HL-60 (cell line): ENCODE results near the gene LARP4B.

ENCODE experiments used
- DNase-seq, 2 experiments: peaks; one replicate each; pipeline ENCODE4 v3.0.0-alpha.2; 2010 to 2020; ENCODE audit warnings: low read depth in 1 of 2, low spot score in 1 of 2
- H3K27ac ChIP-seq: fragments of 250-450 bp; sonication (Bioruptor Pico); replicated peaks from 2 replicates; pipeline ENCODE4 v1.5.1; 2020; ENCODE audit warnings: mild to moderate bottlenecking, moderate library complexity
- H3K27me3 ChIP-seq: fragments of 250-450 bp; sonication (Bioruptor Pico); 2 replicates; pipeline ENCODE4 v1.5.1; 2021; ENCODE audit warnings: mild to moderate bottlenecking, moderate library complexity; ENCODE audit not compliant: insufficient read depth, poor library complexity, severe bottlenecking
- H3K4me3 ChIP-seq: replicated peaks from 2 replicates; pipeline ENCODE4 v1.5.1; 2011; ENCODE audit warnings: mild to moderate bottlenecking, control low read depth, low read length; ENCODE audit not compliant: insufficient read depth
- CTCF ChIP-seq: IDR thresholded peaks from one replicate; pipeline ENCODE4 v1.5.1; 2011; ENCODE audit warnings: low read length, control low read depth, inconsistent platforms; ENCODE audit not compliant: insufficient read depth
- GABPA ChIP-seq: IDR thresholded peaks from 2 replicates; pipeline ENCODE4 v1.6.1; 2012; ENCODE audit warnings: low read depth
- POLR2AphosphoS5 ChIP-seq: IDR thresholded peaks from 2 replicates; pipeline ENCODE4 v1.6.1; 2012; ENCODE audit warnings: low read depth
- SPI1 ChIP-seq: IDR thresholded peaks from 2 replicates; pipeline ENCODE4 v1.6.1; 2012; ENCODE audit warnings: low read depth, mild to moderate bottlenecking, borderline replicate concordance
- TF ChIP-seq, protein P1 (sequence below): IDR thresholded peaks from 2 replicates; pipeline ENCODE4 v1.6.1; 2012; ENCODE audit warnings: low read depth; ENCODE audit not compliant: insufficient replicate concordance

The LARP4B gene

DNA sequence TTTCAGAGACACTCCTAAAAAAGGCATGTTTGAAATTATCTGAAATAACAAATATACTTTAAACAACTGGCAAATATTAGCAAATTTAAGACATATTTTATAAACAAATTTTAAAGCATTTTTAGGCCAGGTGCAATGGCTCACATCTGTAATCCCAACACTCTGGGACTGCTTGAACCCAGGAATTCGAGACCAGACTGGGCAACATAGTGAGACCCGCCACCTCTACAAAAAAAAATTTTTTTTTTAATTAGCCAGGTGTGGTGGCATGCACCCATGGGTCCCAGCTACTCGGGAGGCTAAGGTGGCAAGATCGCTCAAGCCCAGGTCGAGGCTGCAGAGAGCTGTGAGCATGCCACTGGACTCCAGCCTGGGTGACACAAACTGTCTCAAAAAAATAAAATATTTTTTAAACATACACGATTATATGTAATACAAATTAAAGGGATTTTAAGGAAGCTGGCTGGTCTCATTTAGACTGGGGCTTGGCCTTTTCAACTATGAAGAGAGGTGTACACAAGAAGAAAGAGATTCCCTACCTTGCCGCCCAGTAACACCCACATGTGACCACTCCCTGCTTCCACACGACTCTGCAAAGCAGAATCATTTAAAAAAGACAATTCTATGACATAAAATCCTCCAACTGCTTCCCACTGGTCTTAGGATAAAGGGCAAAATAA is 7.5 kb downstream of the LARP4B start:
- no peaks in the 10 kb centered on the region for H3K27me3 ChIP-seq
- DNase-seq, result no peak
- H3K4me3 ChIP-seq, result no peak overlapping the region
- TF ChIP-seq, protein P1, sequence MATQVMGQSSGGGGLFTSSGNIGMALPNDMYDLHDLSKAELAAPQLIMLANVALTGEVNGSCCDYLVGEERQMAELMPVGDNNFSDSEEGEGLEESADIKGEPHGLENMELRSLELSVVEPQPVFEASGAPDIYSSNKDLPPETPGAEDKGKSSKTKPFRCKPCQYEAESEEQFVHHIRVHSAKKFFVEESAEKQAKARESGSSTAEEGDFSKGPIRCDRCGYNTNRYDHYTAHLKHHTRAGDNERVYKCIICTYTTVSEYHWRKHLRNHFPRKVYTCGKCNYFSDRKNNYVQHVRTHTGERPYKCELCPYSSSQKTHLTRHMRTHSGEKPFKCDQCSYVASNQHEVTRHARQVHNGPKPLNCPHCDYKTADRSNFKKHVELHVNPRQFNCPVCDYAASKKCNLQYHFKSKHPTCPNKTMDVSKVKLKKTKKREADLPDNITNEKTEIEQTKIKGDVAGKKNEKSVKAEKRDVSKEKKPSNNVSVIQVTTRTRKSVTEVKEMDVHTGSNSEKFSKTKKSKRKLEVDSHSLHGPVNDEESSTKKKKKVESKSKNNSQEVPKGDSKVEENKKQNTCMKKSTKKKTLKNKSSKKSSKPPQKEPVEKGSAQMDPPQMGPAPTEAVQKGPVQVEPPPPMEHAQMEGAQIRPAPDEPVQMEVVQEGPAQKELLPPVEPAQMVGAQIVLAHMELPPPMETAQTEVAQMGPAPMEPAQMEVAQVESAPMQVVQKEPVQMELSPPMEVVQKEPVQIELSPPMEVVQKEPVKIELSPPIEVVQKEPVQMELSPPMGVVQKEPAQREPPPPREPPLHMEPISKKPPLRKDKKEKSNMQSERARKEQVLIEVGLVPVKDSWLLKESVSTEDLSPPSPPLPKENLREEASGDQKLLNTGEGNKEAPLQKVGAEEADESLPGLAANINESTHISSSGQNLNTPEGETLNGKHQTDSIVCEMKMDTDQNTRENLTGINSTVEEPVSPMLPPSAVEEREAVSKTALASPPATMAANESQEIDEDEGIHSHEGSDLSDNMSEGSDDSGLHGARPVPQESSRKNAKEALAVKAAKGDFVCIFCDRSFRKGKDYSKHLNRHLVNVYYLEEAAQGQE, result no peak
- no peak for TF ChIP-seq CTCF
- no peak for TF ChIP-seq GABPA
- no peak for TF ChIP-seq SPI1
- TF ChIP-seq POLR2AphosphoS5, result no peak
- no peak overlapping the region for H3K27ac ChIP-seq

- H3K27ac ChIP-seq, result no peak overlapping the region
- H3K4me3 ChIP-seq, result no peak overlapping the region
- H3K27me3 ChIP-seq, result no peaks in the 10 kb centered on the region
- DNase-seq, result no peak
- TF ChIP-seq, protein P1, result no peak
- TF ChIP-seq GABPA, result no peak
- no peak for TF ChIP-seq SPI1
- TF ChIP-seq CTCF, result no peak
These were observed 9.8 kb downstream of the LARP4B start for GRCh38 chr10:921471-922414.

DNA sequence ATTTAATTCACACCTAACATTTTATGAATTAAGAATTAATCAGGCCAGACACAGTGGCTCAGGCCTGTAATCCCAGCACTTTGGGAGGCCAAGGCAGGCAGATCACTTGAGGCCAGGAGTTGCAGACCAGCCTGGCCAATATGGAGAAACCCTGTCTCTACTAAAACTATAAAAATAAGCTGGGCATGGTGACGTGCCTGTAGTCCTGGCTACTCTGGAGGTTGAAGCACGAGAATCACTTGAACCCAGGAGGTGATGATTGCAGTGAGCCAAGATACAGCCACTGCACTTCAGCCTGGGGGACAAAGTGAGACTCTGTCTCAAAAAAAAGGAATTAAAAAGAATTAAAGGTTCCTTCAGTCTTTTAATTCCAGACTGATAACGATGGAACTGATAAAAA is 11.1 kb downstream of the LARP4B start:
- no peak for TF ChIP-seq CTCF
- no peak for TF ChIP-seq POLR2AphosphoS5
- TF ChIP-seq, protein P1, result no peak
- TF ChIP-seq SPI1, result no peak
- no peak for TF ChIP-seq GABPA
- H3K27me3 ChIP-seq, result no peaks in the 10 kb centered on the region
- no peak overlapping the region for H3K4me3 ChIP-seq
- no peak for DNase-seq
- no peak overlapping the region for H3K27ac ChIP-seq
